ENCODE measurements around the gene FUT8.

Gene FUT8

GRCh38 chr14:65412032-65412846 is at the start of gene FUT8:
FUT8 (plus strand) TSS chr14:65412730; CDS start chr14:65561564, 148,834 bp downstream.
- peak within 1 kb of the TSS; percentile 90 for H3K4me3 ChIP-seq (ENCODE audit: low read depth, low read length)
- DNase-seq (ENCODE audit: low read depth), result peak; percentile 89

- DNase-seq (ENCODE audit: low read depth), result no peak
- H3K4me3 ChIP-seq (ENCODE audit: low read depth, low read length), result no peak overlapping the region
Observed at GRCh38 chr14:65366802-65367565, 45.5 kb upstream of the FUT8 start.

GRCh38 chr14:65369560-65369959 is 43.0 kb upstream of the FUT8 start:
- DNase-seq (ENCODE audit: low read depth), result no peak

GRCh38 chr14:65370801-65371248 is 41.7 kb upstream of the FUT8 start:
- DNase-seq (ENCODE audit: low read depth), result no peak
- H3K4me3 ChIP-seq (ENCODE audit: low read depth, low read length), result no peak overlapping the region

More at GRCh38 chr14:65369560-65369959, 43.0 kb upstream of the FUT8 start:
- no peak overlapping the region for H3K4me3 ChIP-seq (ENCODE audit: low read depth, low read length)

GRCh38 chr14:65371784-65372183 is 40.7 kb upstream of the FUT8 start:
- DNase-seq (ENCODE audit: low read depth), result no peak
- no peak overlapping the region for H3K4me3 ChIP-seq (ENCODE audit: low read depth, low read length)

- DNase-seq (ENCODE audit: low read depth), result no peak
- no peak overlapping the region for H3K4me3 ChIP-seq (ENCODE audit: low read depth, low read length)
Observed at GRCh38 chr14:65373016-65373670, 39.4 kb upstream of the FUT8 start.

GRCh38 chr14:65373671-65374039 is 38.9 kb upstream of the FUT8 start:
- no peak for DNase-seq (ENCODE audit: low read depth)
- H3K4me3 ChIP-seq (ENCODE audit: low read depth, low read length), result no peak overlapping the region

GRCh38 chr14:65377576-65377975 is 35.0 kb upstream of the FUT8 start:
- no peak for DNase-seq (ENCODE audit: low read depth)
- no peak overlapping the region for H3K4me3 ChIP-seq (ENCODE audit: low read depth, low read length)

GRCh38 chr14:65382586-65382985 is 29.9 kb upstream of the FUT8 start:
- H3K4me3 ChIP-seq (ENCODE audit: low read depth, low read length), result no peak overlapping the region
- DNase-seq (ENCODE audit: low read depth), result no peak

GRCh38 chr14:65387171-65387570 is 25.4 kb upstream of the FUT8 start:
- no peak for DNase-seq (ENCODE audit: low read depth)
- H3K4me3 ChIP-seq (ENCODE audit: low read depth, low read length), result no peak overlapping the region

GRCh38 chr14:65387628-65388027 is 24.9 kb upstream of the FUT8 start:
- no peak overlapping the region for H3K4me3 ChIP-seq (ENCODE audit: low read depth, low read length)
- no peak for DNase-seq (ENCODE audit: low read depth)

- no peak for DNase-seq (ENCODE audit: low read depth)
- no peak overlapping the region for H3K4me3 ChIP-seq (ENCODE audit: low read depth, low read length)
Observed at GRCh38 chr14:65392296-65392695, 20.2 kb upstream of the FUT8 start.

- no peak overlapping the region for H3K4me3 ChIP-seq (ENCODE audit: low read depth, low read length)
- no peak for DNase-seq (ENCODE audit: low read depth)
Observed at GRCh38 chr14:65396082-65396910, 16.2 kb upstream of the FUT8 start.

- DNase-seq (ENCODE audit: low read depth), result peak; percentile 49
- H3K4me3 ChIP-seq (ENCODE audit: low read depth, low read length), result no peak overlapping the region
Observed at GRCh38 chr14:65403231-65403630, 9.3 kb upstream of the FUT8 start.

- H3K4me3 ChIP-seq (ENCODE audit: low read depth, low read length), result no peak overlapping the region
- DNase-seq (ENCODE audit: low read depth), result no peak
Observed at GRCh38 chr14:65408113-65408512, 4.4 kb upstream of the FUT8 start.

- DNase-seq (ENCODE audit: low read depth), result no peak
- no peak overlapping the region for H3K4me3 ChIP-seq (ENCODE audit: low read depth, low read length)
Observed at GRCh38 chr14:65410640-65411039, 1.9 kb upstream of the FUT8 start.

- H3K4me3 ChIP-seq (ENCODE audit: low read depth, low read length), result peak overlapping the region; percentile 90
Observed at GRCh38 chr14:65411656-65412031, 886 bp upstream of the FUT8 start.

GRCh38 chr14:65412856-65413738 is 567 bp downstream of the FUT8 start:
- peak overlapping the region; percentile 90 for H3K4me3 ChIP-seq (ENCODE audit: low read depth, low read length)
- no peak for DNase-seq (ENCODE audit: low read depth)

More at GRCh38 chr14:65411656-65412031, 886 bp upstream of the FUT8 start:
- DNase-seq (ENCODE audit: low read depth), result peak; percentile 80

GRCh38 chr14:65413739-65414045 is 1.2 kb downstream of the FUT8 start:
- peak overlapping the region; percentile 90 for H3K4me3 ChIP-seq (ENCODE audit: low read depth, low read length)
- no peak for DNase-seq (ENCODE audit: low read depth)

Data from skeletal muscle cell (primary cell).